ENCODE measurements around the gene PLLP. TPM values are rescaled to one million over a fixed set of nuclear protein-coding genes. Genes with fewer than 3 reads are reported as not detected.
A peak's percentile ranks its signal among the peaks of the same experiment; 100 is the strongest.
"Not testable (repeated sequence)": the region's sequence is repeated elsewhere in the genome, so short reads cannot be mapped to it uniquely, and the experiment has no call there.

The PLLP gene
- total RNA-seq, 3 donors from 2014 or later = 2.8 to 8.6 (median 4.3) TPM

GRCh38 chr16:57270221-57271062 is 14.0 kb downstream of the PLLP start:
- no peak for TF ChIP-seq CTCF (IDR thresholded peaks at IDR 0.05)
- no peak overlapping the region for H3K4me3 ChIP-seq
- H3K36me3 ChIP-seq (ENCODE audit: low read depth) = no peaks in the 10 kb centered on the region
- ATAC-seq (no peak), DNase-seq (peak in 1 of 3 donors; percentile 43)
- no peaks in the 10 kb centered on the region for H3K9me3 ChIP-seq
- H3K4me1 ChIP-seq (ENCODE audit: low read depth) = peaks cover 13% of the 10 kb centered on the region
- intact Hi-C loops (cut with DNase I, micrococcal nuclease) = no loop called here

- Histone ChIP-seq H3K36me3 (ENCODE audit: low read depth) (no peaks in the 10 kb centered on the region), H3K4me1 (ENCODE audit: low read depth) (peaks cover 17% of the 10 kb centered on the region), H3K9me3 (no peaks in the 10 kb centered on the region), H3K4me3 (no peak overlapping the region)
- peak; percentile 85 to 91 (median 86) for DNase-seq
- intact Hi-C loops (cut with DNase I, micrococcal nuclease) = no loop called here
- ATAC-seq = peak; percentile 82
- TF ChIP-seq CTCF (IDR thresholded peaks at IDR 0.05) = no peak
Observed at GRCh38 chr16:57268804-57269800, 15.4 kb downstream of the PLLP start.

GRCh38 chr16:57267343-57267742 is 17.1 kb downstream of the PLLP start:
- ATAC-seq; intact Hi-C loops (cut with DNase I, micrococcal nuclease); H3K9me3 ChIP-seq; H3K4me3 ChIP-seq; H3K36me3 ChIP-seq (ENCODE audit: low read depth): not testable (repeated sequence)
- peak in 1 of 3 donors; percentile 5 for DNase-seq
- H3K4me1 ChIP-seq (ENCODE audit: low read depth) = peaks cover 17% of the 10 kb centered on the region

- DNase-seq (peak in 1 of 3 donors; percentile 3), ATAC-seq (no peak)
- Histone ChIP-seq H3K4me3 (no peak overlapping the region), H3K36me3 (ENCODE audit: low read depth) (no peaks in the 10 kb centered on the region), H3K9me3 (no peaks in the 10 kb centered on the region), H3K4me1 (ENCODE audit: low read depth) (peaks cover 17% of the 10 kb centered on the region)
- TF ChIP-seq CTCF (IDR thresholded peaks at IDR 0.05) = no peak
- intact Hi-C loops (cut with DNase I, micrococcal nuclease) = no loop called here
Observed at GRCh38 chr16:57266531-57267260, 17.8 kb downstream of the PLLP start.

GRCh38 chr16:57265850-57266530 is 18.5 kb downstream of the PLLP start:
- intact Hi-C loops (cut with DNase I, micrococcal nuclease) = no loop called here
- Histone ChIP-seq H3K4me3 (no peak overlapping the region), H3K36me3 (ENCODE audit: low read depth) (no peaks in the 10 kb centered on the region), H3K9me3 (no peaks in the 10 kb centered on the region), H3K4me1 (ENCODE audit: low read depth) (peaks cover 17% of the 10 kb centered on the region)
- ATAC-seq (peak; percentile 82), DNase-seq (peak; percentile 81 to 87 (median 86))
- TF ChIP-seq CTCF (IDR thresholded peaks at IDR 0.05) = no peak
